Liver (tissue), 9 donors: ENCODE measurements around the gene RAD51. TPM values are rescaled to one million over a fixed set of nuclear protein-coding genes. Genes with fewer than 3 reads are reported as not detected.

Experiments used
- DNase-seq: peaks from one replicate; pipeline ENCODE4 v3.0.0-alpha.2; 2017; ENCODE audit warnings: low spot score
- H3K27ac ChIP-seq, 2 donors: one replicate each; pipeline ENCODE4 v1.7.0; 2013; ENCODE audit warnings: inconsistent platforms in 2 of 2, low read length in 2 of 2, control low read depth in 1 of 2, low read depth in 1 of 2, mild to moderate bottlenecking in 1 of 2
- H3K27me3 ChIP-seq, 4 donors: one replicate each; pipeline versions ENCODE4 v1.6.1 to v1.7.0; 2013; ENCODE audit warnings: low read length in 3 of 4, inconsistent platforms in 1 of 4, mild to moderate bottlenecking in 1 of 4, moderate library complexity in 1 of 4; ENCODE audit not compliant: control insufficient read depth in 4 of 4, insufficient read depth in 4 of 4
- H3K36me3 ChIP-seq, 4 donors: one replicate each; pipeline versions ENCODE4 v1.6.1 to v1.7.0; 2013; ENCODE audit warnings: low read length in 3 of 4, mild to moderate bottlenecking in 3 of 4, low read depth in 1 of 4, moderate library complexity in 1 of 4; ENCODE audit not compliant: control insufficient read depth in 4 of 4, insufficient read depth in 3 of 4
- H3K4me1 ChIP-seq, 4 donors: one replicate each; pipeline versions ENCODE4 v1.6.1 to v1.7.0; 2013; ENCODE audit warnings: low read length in 3 of 4, mild to moderate bottlenecking in 3 of 4, moderate library complexity in 1 of 4; ENCODE audit not compliant: control insufficient read depth in 4 of 4, insufficient read depth in 4 of 4
- H3K4me3 ChIP-seq, 3 donors: one replicate each; pipeline versions ENCODE4 v1.6.1 to v1.7.0; 2013; ENCODE audit warnings: low read length in 3 of 3, control low read depth in 1 of 3, low read depth in 1 of 3, mild to moderate bottlenecking in 1 of 3
- H3K9ac ChIP-seq, 2 donors: one replicate each; pipeline ENCODE4 v1.7.0; 2013; ENCODE audit warnings: low read length in 2 of 2, mild to moderate bottlenecking in 2 of 2, moderate library complexity in 2 of 2, control low read depth in 1 of 2, low read depth in 1 of 2
- H3K9me3 ChIP-seq, 4 donors: one replicate each; pipeline versions ENCODE4 v1.6.1 to v1.7.0; 2013; ENCODE audit warnings: low read length in 3 of 4; ENCODE audit not compliant: control insufficient read depth in 4 of 4
- ATF3 ChIP-seq: IDR thresholded peaks from 2 replicates; pipeline ENCODE4 v1.6.1; 2016; ENCODE audit warnings: antibody characterized with exemption
- CTCF ChIP-seq: fragments of 150-350 bp; IDR thresholded peaks from 2 replicates; pipeline ENCODE4 v1.5.1; 2017; ENCODE audit warnings: improper control_type of control experiment, low read depth, low read length; ENCODE audit not compliant: missing input control
- EGR1 ChIP-seq, 2 donors: IDR thresholded peaks; 2 replicates each; pipeline ENCODE4 v1.6.1; 2016 to 2018; ENCODE audit warnings: antibody characterized with exemption in 2 of 2, low read depth in 2 of 2
- FOXA1 ChIP-seq: IDR thresholded peaks from 2 replicates; pipeline ENCODE4 v1.6.1; 2016; ENCODE audit warnings: antibody characterized with exemption
- GABPA ChIP-seq, 2 donors: IDR thresholded peaks in 1 of 2; conservative IDR thresholded peaks in 1 of 2; 2 replicates each; pipeline ENCODE4 v1.6.1; 2016; ENCODE audit warnings: antibody characterized with exemption in 2 of 2, mild to moderate bottlenecking in 1 of 2, moderate library complexity in 1 of 2
- HNF4G ChIP-seq: IDR thresholded peaks from 2 replicates; pipeline ENCODE4 v1.6.1; 2016; ENCODE audit warnings: antibody characterized with exemption
- JUND ChIP-seq, 2 donors: IDR thresholded peaks; 2 replicates each; pipeline ENCODE4 v1.6.1; 2016; ENCODE audit warnings: antibody characterized with exemption in 2 of 2
- MAX ChIP-seq: IDR thresholded peaks from 2 replicates; pipeline ENCODE4 v1.6.1; 2016; ENCODE audit warnings: antibody characterized with exemption
- NR2F2 ChIP-seq: IDR thresholded peaks from 2 replicates; pipeline ENCODE4 v1.6.1; 2016; ENCODE audit warnings: antibody characterized with exemption
- RAD21 ChIP-seq, 2 donors: IDR thresholded peaks; 2 replicates each; pipeline ENCODE4 v1.6.1; 2016; ENCODE audit warnings: antibody characterized with exemption in 2 of 2, mild to moderate bottlenecking in 2 of 2
- RXRA ChIP-seq, 2 donors: IDR thresholded peaks; 2 replicates each; pipeline ENCODE4 v1.6.1; 2017 to 2018; ENCODE audit warnings: antibody characterized with exemption in 2 of 2, mild to moderate bottlenecking in 1 of 2
- SP1 ChIP-seq: IDR thresholded peaks from 2 replicates; pipeline ENCODE4 v1.6.1; 2018; ENCODE audit warnings: antibody characterized with exemption, mild to moderate bottlenecking
- YY1 ChIP-seq: IDR thresholded peaks from 2 replicates; pipeline ENCODE4 v1.6.1; 2016; ENCODE audit warnings: antibody characterized with exemption, mild to moderate bottlenecking
- ZBTB33 ChIP-seq: IDR thresholded peaks from 2 replicates; pipeline ENCODE4 v1.6.1; 2016; ENCODE audit warnings: antibody characterized with exemption
- WGBS: extraction: QIAGEN DNeasy Blood & Tissue Kit; methylation state at CpG from one replicate; pipeline ENCODE4 v1.1.7; 2013; 5-methylcytosine and 5-hydroxymethylcytosine counted together
- polyA plus RNA-seq, 2 donors: library from polyadenylated mRNA; stranded (reverse) in 1 of 2; unstranded in 1 of 2; fragments of 200-250 nt in 1 of 2; fragments of >200 nt in 1 of 2; fragmentation: Nextera tagmentation in 1 of 2; extraction: Ambion mirVana in 1 of 2; gene quantifications; one replicate each; pipeline versions ENCODE4 v1.2.1 to v1.2.3, GENCODE V29; 2013 to 2015
- total RNA-seq, 2 donors: library from RNA; depleted of rRNA; stranded (reverse); fragments of >200 nt; gene quantifications; one replicate each; pipeline ENCODE4 v1.2.3, GENCODE V29; 2014
- donor health status: healthy.
- donor health status: healthy.
- donor health status: healthy.
- donor health status: healthy.
- donor health status: healthy.

Gene RAD51
- total and polyA plus RNA-seq, 4 donors = 0.25 to 11.3 (median 0.69) TPM

GRCh38 chr15:40746916-40747418 lies 52.0 kb downstream of the RAD51 start:
- 77% methylated on average over 3 of the region's 3 CpGs for WGBS
- Histone ChIP-seq H3K9me3 (no peaks in the 10 kb centered on the region), H3K9ac (no peak overlapping the region), H3K36me3 (peaks cover 3 to 54% (median 32%) of the 10 kb centered on the region in 4 donors), H3K4me1 (peaks cover 6 to 16% (median 12%) of the 10 kb centered on the region in 4 donors), H3K27me3 (no peaks in the 10 kb centered on the region), H3K4me3 (no peak overlapping the region), H3K27ac (no peak overlapping the region)
- no peak for TF ChIP-seq FOXA1
- no peak for TF ChIP-seq MAX
- no peak for TF ChIP-seq RXRA (IDR thresholded peaks at IDR 0.05)
- TF ChIP-seq YY1 = no peak
- TF ChIP-seq RAD21 (IDR thresholded peaks at IDR 0.05) = no peak
- no peak for TF ChIP-seq NR2F2
- no peak for TF ChIP-seq ATF3
- TF ChIP-seq GABPA (IDR thresholded peaks at IDR 0.05 in 1 of 2, conservative IDR thresholded peaks at IDR 0.05 in 1 of 2) = no peak
- no peak for TF ChIP-seq SP1
- TF ChIP-seq JUND (IDR thresholded peaks at IDR 0.05) = no peak
- no peak for TF ChIP-seq EGR1 (IDR thresholded peaks at IDR 0.05; ENCODE audit: low read depth in 2 of 2)
- no peak for TF ChIP-seq HNF4G
- DNase-seq = no peak

GRCh38 chr15:40747685-40748631 lies 53.0 kb downstream of the RAD51 start:
- peaks cover 3 to 55% (median 29%) of the 10 kb centered on the region in 4 donors for H3K36me3 ChIP-seq

More at GRCh38 chr15:40747685-40748631, 53.0 kb downstream of the RAD51 start:
- Histone ChIP-seq H3K27me3 (no peaks in the 10 kb centered on the region), H3K4me1 (peaks cover 6 to 18% (median 15%) of the 10 kb centered on the region in 4 donors), H3K4me3 (no peak overlapping the region), H3K9ac (no peak overlapping the region), H3K9me3 (no peaks in the 10 kb centered on the region), H3K27ac (no peak overlapping the region)
- TF ChIP-seq CTCF = no peak
- TF ChIP-seq MAX = no peak
- no peak for TF ChIP-seq ZBTB33
- no peak for TF ChIP-seq RAD21 (IDR thresholded peaks at IDR 0.05)
- no peak for DNase-seq
- 67% methylated on average over 7 of the region's 7 CpGs for WGBS
